ENCODE measurements around the gene IFNGR1.

IFNGR1 gene

DNA sequence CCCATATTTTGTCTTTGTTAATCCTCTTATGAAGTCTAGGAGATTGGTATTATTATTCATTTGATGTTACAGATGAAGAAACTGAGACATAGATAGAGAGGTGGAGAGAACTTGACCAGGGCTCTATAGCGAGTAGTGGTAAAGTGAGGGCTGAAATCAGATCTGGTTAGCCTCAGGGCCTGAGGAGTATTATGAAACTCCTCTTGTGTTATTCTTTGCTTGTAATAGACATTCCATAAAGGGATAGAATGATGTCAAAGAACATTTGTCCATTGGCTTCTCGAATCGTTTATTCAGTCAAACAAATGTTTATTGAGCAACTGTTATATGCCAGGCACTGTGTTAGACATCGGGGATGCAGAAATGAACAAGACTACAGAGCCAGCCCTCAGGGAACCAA is 45.7 kb downstream of the IFNGR1 start, which contains the start of gene IL22RA2:
Gene IL22RA2, minus strand, starts transcription at position 144 of the 400 bp plus-strand sequence. CDS start 11,895 bp downstream, outside the sequence.
- no peak for DNase-seq

DNA sequence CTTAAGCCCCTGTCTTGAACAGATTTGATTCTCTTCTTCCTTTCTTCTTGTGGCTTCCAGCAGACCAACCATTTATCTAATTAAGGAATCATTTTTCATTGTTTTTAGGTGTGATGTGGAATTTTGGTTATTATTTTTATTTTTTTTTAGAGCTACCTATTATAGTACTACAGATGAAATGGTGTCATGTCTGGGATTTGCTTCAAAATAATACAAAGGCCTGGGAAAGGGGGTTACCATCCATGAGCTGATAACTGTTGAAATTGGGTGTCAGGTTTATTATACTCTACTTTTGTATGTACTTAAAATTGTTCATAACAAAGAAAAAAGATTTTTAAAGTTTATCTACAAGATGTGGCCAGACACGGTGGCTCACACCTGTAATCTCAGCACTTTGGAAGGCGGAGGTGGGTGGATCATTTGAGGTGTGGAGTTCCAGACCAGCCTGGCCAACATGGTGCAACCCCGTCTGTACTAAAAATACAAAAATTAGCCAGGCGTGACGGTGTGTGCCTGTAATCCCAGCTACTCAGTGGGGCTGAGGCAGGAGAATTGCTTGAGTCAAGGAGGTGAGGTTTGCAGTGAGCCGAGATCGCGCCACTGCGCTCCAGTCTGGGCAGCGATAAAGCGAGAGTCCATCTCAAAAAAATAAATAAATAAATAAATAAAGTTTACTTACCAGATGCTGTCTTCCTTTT is 46.3 kb downstream of the IFNGR1 start:
- DNase-seq = no peak

DNA sequence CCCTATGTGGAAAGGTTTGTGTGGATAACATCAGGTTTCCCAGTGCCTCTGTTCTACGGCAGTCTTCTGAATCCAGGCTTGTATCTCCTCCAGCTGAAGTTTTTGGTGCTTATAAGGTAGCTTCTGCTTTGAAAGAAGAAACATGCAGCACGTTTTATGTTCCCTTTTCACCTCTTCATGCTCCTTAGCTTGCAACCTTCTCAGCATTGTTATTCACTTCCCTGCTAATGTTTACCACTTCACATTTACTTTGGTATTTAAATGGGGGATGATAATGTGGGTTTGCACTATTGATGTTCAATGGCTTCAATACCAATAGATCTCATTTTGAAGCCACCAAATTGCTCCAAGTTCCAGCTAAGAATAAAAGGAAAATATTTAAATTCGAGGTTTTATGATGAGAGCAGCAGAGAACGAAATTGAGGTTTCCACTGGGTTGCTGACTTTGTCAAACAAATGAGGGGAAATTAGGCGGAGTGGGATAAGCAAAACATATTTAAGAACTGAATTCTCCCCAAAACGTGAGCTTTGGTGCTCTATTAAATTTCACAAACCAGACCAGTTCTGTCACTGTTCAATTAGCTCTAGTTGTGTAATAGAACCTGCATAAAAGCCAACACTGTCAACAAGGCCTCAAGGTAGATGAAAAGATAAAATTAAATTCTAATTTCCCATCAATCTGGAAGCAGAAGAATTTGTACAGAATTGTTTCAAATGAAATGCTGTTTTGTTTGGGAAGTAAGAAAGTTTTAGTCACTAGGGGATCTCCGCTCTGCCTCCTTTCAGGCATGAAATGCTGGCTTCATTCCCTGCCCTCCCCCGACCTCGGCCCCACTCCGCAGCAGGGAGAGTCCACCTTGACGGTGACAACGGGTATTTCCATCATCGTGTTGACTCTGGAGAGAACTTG is 47.1 kb downstream of the IFNGR1 start:
- no peak for DNase-seq

DNA sequence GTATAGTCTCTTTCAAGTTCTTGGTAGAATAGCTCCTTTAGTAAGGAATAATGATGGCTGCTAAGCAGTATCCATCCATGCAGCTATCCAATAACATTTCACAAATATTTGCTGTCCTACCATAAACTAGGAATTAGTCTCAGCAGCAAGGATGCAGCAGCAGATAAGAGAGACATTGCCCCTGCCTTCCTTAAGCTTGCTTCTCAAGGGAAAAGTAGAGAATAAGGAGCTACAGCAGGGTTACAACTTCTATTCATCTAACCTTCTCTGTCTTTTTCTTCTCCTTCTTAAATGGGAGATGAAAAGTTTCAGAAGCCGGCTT is 48.2 kb downstream of the IFNGR1 start:
- DNase-seq = no peak

DNA sequence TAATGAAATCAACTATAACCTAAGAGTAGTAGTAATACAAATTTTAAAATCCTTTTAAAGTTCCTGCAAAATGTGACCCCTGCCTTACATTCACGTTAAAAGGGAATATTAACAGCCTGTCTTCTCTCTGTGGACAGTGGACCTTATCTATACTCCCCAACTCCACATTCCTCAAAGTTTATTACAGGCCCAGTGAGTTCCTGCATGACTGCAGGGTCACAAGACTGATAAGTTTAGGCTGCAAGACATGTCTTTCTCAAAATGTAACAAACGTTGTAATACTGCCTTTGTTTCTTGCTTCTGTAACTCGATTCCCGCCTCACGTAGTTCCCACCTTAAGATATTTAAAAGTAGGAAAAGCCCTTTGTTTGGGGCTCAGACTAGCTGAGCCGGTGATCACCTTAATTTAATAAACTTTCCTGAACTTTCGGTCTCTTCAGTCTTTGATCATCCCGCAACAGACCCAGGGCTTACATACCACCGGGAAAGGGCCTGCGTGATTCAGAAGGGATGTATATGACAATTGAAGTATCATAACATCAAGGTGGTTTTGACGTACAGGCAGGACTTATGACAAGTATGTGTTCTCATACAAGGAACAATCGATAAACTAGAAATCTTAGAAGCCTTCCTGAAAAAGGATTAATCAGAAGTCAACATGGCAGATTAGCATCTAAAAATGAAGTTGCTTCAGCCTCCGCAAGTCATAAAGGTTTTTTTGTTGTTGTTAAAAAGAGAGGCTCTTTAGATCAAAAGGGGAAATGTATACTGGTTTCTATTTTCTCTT is 48.7 kb downstream of the IFNGR1 start:
- no peak for DNase-seq

DNA sequence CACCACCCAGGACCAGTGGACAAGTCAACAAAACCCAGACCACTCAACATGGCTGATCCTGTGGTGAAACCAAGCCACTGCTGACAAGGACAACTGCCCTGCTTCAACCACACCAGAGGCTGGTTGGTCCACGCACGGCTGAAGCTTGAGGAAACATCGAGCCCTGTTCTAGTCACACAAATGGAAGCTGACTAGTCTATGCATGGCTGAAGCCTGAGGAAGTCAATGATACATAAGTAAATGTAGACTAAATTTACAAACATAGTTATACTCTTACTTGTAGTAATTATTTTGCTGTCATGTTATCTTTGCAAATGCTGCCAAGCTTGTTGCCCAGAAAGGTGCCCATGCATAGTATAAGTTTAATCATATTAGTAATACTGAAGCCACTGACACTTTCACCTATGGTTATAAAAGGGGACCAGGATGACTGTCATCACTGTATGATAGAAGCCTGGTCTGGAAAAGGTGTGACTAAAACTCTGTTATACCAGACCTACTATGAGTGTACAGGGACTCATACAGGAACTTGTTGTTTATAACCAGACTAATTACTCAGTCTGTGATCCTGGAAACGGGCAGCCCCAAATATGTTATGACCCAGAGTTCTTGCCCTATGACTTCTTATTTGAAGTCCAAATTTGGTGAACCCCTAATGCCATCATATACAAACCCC is 51.3 kb downstream of the IFNGR1 start:
- no peak for DNase-seq

DNA sequence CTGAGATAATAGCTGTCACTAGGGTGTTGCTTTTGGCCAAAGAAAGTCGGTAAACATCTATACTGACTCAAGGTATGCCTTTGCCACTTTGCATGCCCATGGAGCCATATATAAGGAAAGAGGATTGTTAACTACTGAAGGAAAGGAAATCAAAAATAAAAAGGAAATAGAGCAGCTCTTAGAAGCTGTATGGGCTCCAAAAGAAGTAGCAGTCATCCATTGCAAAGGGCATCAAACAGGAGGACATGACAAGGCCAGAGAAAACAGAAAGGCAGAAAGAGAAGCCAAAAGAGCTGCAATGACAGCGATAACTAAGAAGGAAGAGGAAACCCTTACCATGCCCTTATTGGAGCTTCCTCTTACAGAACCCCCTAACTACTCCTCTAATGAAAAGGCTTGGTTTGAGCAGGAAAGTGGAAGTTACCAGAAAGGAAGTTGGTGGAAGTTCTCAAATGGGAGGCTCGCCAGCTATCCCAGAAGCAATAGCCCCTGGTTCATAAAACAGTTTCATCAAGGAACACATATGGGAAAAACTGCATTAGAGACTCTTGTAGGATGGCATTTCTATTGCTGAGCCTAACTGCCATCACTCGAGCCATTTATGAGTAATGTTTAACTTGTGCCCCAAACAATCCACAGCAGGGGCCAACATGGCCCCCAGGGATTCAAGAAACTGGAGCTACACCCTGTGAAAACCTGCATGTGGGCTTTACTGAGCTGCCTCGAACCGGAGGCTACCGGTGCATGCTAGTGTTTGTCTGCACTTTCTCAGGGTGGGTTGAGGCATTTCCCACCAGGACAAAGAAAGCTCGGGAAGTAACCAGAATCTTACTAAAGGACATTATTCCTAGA is 52.7 kb downstream of the IFNGR1 start:
- DNase-seq = no peak

DNA sequence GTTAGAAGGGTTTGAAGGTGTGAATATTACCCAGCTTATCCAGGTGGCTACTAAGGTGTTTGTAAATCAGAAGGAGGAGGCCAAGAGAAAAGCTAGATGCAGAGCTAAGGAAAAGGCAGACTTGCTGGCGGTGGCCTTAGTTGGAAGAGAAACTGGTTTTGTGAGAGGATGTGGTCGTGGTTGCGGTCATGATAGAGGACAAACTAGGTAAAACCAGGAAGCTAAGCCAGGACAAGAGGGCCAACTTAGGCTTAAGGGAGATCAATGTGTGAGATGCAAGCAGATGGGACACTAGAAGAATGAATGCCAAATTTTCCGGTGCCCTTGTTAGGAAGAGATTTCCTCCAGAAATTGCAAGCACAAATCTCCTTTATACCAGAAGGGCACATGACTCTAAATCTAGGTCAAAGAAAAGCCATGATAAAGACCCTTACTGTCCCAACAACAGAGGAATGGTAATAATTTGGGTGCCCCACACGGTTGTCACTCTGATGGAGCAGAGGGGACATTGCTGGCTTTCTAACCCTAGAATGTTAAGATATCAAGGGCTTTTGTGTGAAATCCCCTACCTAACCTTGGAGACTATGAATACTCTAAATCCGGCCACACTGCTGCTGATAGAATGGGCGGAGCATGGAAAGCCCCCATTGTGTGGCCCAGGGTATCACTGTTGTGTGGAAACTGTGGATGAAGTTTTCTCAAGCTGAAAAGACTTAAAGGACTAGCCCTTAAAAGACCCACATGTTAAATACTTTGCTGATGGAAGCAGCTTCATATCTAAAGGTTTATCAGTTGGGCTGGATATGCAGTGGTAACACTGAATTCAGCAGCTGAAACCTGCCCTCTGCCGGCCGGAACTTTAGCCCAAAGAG is 53.6 kb downstream of the IFNGR1 start:
- no peak for DNase-seq

DNA sequence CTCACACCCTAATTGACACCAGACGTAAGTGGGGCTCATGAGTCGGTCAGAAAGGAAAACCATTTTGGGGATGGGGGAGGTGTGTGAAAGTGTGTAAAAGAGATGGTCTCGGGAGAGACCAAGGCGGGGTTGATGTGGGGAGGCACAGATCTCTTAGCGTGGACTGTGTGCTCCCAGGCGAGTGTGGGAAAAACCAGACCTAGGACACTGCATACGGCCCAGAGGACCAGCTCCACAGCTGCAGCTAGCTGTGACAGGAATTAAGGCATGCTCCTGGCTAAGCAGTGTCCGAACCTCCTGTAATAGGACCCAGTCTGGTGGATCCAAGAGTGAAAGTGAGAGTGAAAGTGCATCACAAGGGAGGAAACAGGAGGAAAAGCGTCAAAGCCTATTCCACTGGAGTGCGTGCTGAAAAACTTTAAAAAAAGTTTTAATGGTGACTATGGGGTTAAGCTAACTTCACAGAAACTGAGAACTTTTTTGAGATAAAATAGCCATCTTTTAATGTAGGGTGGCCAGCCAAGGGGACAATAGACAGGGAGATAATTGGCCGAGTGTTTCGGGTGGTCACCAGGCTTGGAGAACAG is 55.4 kb downstream of the IFNGR1 start:
- no peak for DNase-seq

DNA sequence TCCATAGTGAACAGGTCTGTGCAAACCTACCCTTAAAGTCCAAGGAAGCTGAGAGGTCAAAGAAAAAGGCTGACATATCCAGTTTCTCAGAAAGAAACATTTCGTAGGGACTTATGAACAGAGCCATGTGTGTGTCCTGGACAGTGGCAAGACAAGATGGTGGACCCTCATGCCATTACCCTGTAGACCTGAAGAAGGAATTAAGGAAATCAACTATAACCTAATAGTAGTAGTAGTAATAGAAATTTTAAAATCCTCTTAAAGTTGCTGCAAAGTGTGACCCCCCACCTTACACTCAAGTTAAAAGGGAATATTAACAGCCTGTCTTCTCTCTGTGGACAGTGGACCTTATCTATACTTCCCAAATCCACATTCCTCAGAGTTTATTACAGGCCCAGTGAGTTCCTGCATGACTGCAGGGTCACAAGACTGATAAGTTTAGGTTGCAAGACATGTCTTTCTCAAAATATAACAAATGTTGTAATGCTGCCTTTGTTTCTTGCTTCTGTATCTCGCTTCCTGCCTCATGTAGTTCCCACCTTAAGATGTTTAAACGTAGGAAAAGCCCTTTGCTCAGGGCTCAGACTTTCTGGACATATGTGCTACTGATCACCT is 56.4 kb downstream of the IFNGR1 start:
- DNase-seq = no peak

DNA sequence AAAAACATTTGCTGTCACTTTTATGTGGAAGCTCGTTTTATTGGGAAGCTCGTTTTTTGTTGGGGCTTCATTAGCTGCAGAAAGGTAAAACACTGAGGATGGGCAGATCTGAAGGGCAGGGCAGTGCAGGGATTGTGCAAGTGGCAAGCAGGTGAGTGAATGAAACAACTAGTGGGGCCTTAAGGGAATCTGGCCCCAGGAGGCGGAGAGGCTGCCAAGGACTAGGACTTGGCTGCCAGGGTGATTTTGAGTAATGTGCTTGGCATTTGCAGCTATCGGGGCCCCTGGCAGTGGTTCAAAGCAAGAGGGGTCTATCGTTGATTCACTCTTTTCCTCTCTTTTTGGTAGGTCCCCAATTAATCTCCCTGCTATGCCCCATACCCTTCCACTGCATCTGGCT is 57.2 kb downstream of the IFNGR1 start:
- DNase-seq = no peak

DNA sequence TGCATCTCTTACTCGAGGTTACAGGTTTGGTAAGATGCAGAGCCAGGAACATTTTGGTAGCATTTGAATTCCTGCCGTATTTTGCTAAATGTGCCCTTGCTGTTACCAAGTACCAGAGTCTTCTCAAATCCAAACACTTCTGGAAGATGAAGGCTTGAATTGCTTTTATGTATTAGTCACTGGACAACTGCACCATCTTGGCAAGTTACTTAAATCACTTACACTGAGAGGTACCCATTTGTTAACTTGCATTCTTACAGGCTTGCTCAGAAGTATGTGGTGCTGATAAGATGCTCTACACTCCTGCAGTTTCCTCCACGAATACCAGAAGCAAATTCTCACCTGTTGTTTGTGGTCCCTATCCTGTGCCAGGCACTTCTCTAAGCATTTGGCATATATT is 58.4 kb downstream of the IFNGR1 start:
- no peak for DNase-seq

DNA sequence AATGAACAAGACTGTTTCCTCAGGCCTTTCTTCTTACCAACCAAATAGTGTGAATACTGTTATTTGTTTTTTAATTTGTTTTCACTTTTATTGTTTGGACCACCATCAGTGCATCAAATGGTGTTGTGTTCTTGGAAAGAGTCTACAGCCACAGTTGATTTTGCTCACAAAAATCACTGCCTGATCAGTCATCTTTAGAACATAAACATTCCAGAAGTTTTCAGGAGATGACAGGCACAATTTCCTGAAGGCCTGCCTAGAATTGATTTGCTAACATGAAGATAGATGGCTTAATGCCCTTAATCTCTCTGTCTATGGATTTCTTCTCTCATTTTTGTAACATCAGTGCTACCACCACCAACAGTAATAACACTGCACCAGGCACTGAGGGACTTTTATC is 59.3 kb downstream of the IFNGR1 start:
- DNase-seq = no peak

DNA sequence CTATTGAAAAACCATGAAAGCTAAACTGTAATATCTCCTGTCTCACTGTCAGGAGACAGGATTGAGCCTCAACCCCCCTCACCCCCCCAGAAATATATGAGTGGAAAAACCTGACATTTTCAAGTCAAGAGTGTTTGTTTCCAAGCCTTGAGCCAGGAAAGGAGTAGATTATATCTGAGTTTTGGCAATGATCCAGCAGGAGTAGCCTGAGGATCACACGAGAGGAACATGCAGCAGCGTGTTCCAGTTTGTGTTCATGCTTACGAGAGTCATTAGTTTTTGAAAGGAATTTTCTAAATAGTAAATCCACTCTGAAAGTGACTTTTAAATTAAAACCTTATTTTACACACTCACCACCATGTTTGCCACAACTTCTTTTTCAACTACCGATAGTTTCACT is 61.6 kb downstream of the IFNGR1 start:
- DNase-seq = no peak

DNA sequence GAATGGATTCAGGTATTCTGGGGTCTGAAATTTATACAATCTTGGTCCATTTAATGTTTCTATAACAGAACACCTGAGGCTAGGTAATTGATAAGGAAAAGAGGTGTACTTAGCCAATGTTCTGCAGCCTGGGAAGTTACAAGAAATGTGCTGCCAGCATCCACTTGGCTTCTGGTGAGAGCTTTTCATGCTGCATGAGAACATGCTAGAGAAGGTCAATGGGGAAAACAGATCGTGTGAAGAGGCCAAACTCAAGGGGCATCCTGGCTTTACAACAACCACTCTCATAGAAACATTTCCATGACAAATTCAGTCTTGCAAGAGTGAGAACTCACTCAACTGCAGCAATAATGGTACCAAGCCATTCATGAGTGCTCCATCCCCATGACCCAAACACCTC is 62.5 kb downstream of the IFNGR1 start:
- no peak for DNase-seq

DNA sequence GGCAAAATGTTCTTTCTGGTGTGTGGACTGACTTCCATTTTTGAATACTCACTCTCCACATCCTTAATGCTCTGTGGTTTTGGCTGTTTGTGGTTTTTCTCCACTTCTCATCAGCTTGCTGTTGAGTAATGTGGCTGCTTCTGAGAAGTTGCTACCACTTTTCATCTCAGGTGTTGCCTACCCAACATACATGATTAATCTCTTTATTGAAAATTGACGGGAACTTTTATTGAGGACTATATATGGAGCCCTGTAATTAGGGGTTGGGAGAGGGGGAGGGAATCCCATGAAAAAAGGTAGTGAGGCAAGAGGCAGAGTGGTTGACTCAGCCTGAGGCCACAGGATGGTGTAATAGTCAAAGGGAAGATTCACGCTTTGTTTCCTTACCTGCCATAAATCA is 63.4 kb downstream of the IFNGR1 start:
- DNase-seq = no peak

DNA sequence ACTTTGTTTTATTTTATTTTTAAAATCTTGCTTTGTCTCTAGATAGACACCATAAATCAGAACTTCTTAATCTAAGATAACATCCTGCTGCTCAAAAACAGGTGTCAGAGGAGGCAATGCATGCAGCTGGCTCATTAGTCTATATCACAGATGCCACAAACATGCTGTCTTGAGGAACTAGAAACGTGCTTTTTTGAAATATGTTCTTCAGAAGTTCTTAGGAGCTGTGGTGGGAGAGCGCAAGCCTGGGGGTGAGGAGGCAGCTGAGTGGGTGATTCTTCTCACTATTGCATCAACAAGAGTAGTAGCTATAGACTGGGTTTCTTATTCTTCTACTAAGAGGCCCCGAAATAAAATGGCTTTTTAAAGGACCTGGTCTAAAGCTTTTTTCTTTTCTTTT is 69.1 kb downstream of the IFNGR1 start:
- no peak for DNase-seq

DNA sequence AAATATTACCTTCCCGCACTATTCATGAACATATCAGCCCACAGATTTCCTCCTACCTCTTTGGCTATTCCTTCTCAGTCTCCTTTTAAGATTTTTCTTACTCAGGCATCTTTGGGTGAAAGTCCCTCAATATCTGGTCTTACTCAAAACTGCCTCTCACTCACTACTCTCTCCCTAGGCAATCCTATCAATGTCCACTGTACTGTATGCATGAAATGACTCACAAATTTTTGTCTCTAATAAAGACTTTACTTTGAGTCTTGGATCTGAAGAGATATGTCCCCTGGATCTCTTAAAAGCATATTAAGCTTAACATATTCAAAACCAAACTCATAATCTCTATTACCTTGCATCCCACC is 70.2 kb downstream of the IFNGR1 start:
- DNase-seq = no peak

DNA sequence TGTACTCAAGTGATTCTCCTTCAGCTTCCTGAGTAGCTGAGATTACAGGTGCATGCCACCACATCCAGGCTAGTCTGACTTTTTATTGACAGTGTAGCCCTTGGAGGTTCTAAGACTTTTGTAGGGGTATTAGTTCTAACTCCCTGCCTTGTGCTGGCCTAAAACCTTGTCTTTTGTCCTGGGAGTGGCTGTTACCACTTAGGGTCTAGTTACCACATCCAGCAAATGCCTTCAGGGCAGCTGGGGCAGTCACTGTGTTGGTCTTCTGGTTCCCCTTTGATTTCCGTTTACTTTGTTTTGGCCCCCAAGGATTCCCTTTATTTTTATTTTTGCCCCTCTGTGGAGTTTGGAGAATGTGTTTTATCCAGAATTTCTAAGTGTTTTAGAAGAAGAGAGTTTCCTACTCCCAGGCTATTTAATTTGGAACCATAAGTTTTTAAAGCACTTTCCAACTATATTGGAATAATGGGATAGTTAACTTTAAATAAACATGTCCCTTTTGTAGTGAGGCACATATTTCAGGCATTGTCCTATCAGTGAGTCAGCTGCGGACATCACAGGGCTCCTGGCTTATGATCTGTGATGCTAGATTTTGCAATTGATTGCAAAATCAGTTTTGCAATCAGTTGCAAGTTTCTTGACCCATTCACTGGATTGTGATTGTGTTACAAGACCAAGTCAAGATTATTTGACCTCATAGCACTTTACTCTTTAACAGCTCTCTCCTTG is 70.7 kb downstream of the IFNGR1 start:
- DNase-seq = no peak
